K562 (cell line): ENCODE data around the gene RAB27B. TPM values are rescaled to one million over a fixed set of nuclear protein-coding genes. Genes with fewer than 3 reads are reported as not detected.

ENCODE experiments used
- ATAC-seq: fragments of 200-7000 bp; cut with Tn5 transposase; 3 replicates; pipeline ENCODE4 v1.9.1; 2020; ENCODE audit warnings: moderate library complexity
- BruUV-seq: library from RNA; stranded (reverse); fragments of 400-500 nt; replicated peaks from 2 replicates; lab custom pipeline; 2021; lab: Mats Ljungman, UMichigan
- CTCF ChIA-PET: fragments of 300-600 bp; formaldehyde crosslinking; extraction: SDS; loops from one replicate; lab custom pipeline; 2021; ENCODE audit warnings: low intra/inter-chr PET ratio; lab: Yijun Ruan, JAX
- POLR2A ChIA-PET: fragments of 300-600, 350-650 bp; sonication (Branson Sonifier 250); formaldehyde crosslinking; extraction: SDS; loops from one replicate; lab custom pipeline; 2021; ENCODE audit warnings: antibody characterized with exemption, inconsistent platforms; lab: Yijun Ruan, JAX
- DNase-seq, 4 experiments: peaks; one replicate each; pipeline versions ENCODE4 v3.0.0 to v3.0.0-alpha.2; 2011 to 2018; ENCODE audit warnings: low spot score in 3 of 4, mixed read lengths in 3 of 4; ENCODE audit errors: extremely low read depth in 1 of 4
- FAIRE-seq: peaks from 2 replicates; lab custom pipeline; 2011; peaks lifted over from hg19 to GRCh38; lab: Jason Lieb, UNC
- H2AFZ ChIP-seq: 2 replicates; pipeline ENCODE4 v1.6.0; 2011; ENCODE audit warnings: low read depth, low read length, control low read depth, inconsistent platforms
- H3K27ac ChIP-seq: fragments of 200-600 bp; 3 replicates; pipeline ENCODE4 v1.8.0; 2011; ENCODE audit warnings: low read depth, mild to moderate bottlenecking, control low read depth, inconsistent platforms, low read length, moderate library complexity, mixed read lengths; ENCODE audit errors: extremely low read depth
- H3K27me3 ChIP-seq, 2 experiments: fragments of 300-600 bp in 1 of 2; 2 replicates in 1 of 2; 3 replicates in 1 of 2; pipeline versions ENCODE4 v1.6.0 to v1.8.0; 2011; ENCODE audit warnings: inconsistent platforms in 2 of 2, low read length in 2 of 2, mild to moderate bottlenecking in 1 of 2, mixed read lengths in 1 of 2, moderate library complexity in 1 of 2; ENCODE audit not compliant: control insufficient read depth in 2 of 2, insufficient read depth in 2 of 2
- H3K36me3 ChIP-seq: fragments of 300-600 bp; 3 replicates; pipeline ENCODE4 v1.8.0; 2011; ENCODE audit warnings: mild to moderate bottlenecking, low read length, inconsistent platforms; ENCODE audit not compliant: control insufficient read depth, insufficient read depth
- H3K4me1 ChIP-seq, 2 experiments: fragments of 200-600 bp in 1 of 2; replicated peaks in 1 of 2; 2 replicates in 1 of 2; 3 replicates in 1 of 2; pipeline versions ENCODE4 v1.5.1 to v1.8.0; 2011; ENCODE audit warnings: inconsistent platforms in 2 of 2, low read length in 2 of 2, mild to moderate bottlenecking in 1 of 2, mixed read lengths in 1 of 2, moderate library complexity in 1 of 2; ENCODE audit not compliant: control insufficient read depth in 2 of 2, insufficient read depth in 2 of 2
- H3K4me2 ChIP-seq: 2 replicates; pipeline ENCODE4 v1.6.1; 2011; ENCODE audit warnings: low read length, control low read depth, inconsistent platforms, mixed read lengths; ENCODE audit not compliant: insufficient read depth
- H3K4me3 ChIP-seq: fragments of 200-600 bp; sonication (generic), shearing (Covaris generic); 2 replicates; pipeline ENCODE4 v1.5.1; 2016; ENCODE audit warnings: control low read depth, inconsistent platforms
- H3K79me2 ChIP-seq: fragments of 200-600 bp; 3 replicates; pipeline ENCODE4 v1.8.0; 2011; ENCODE audit warnings: low read length, inconsistent platforms; ENCODE audit not compliant: control insufficient read depth, insufficient read depth
- H3K9ac ChIP-seq, 2 experiments: 2 replicates each; pipeline versions ENCODE4 v1.6.0 to v1.6.1; 2011; ENCODE audit warnings: low read depth in 2 of 2, low read length in 2 of 2, control low read depth in 1 of 2, inconsistent platforms in 1 of 2, mild to moderate bottlenecking in 1 of 2, mixed read lengths in 1 of 2; ENCODE audit not compliant: insufficient read depth in 1 of 2
- H3K9me1 ChIP-seq: one replicate; pipeline ENCODE4 v1.6.0; 2011; ENCODE audit warnings: inconsistent platforms, mild to moderate bottlenecking, low read length, moderate library complexity; ENCODE audit not compliant: control insufficient read depth, insufficient read depth
- H3K9me3 ChIP-seq: replicated peaks from 2 replicates; pipeline ENCODE4 v1.5.1; 2011; ENCODE audit warnings: low read depth, low read length, inconsistent platforms; ENCODE audit not compliant: control insufficient read depth, insufficient read depth
- H4K20me1 ChIP-seq: replicated peaks from 2 replicates; pipeline ENCODE4 v1.6.1; 2011; ENCODE audit warnings: low read length, inconsistent platforms, mixed read lengths; ENCODE audit not compliant: control insufficient read depth, insufficient read depth
- CEBPB ChIP-seq: fragments of 450-650 bp; IDR thresholded peaks from 2 replicates; pipeline ENCODE4 v1.6.1; 2016; ENCODE audit warnings: missing genetic modification characterization, missing compliant biosample characterization
- GABPA ChIP-seq: fragments of 200-800 bp; sonication (Bioruptor generic); conservative IDR thresholded peaks from 2 replicates; pipeline ENCODE4 v1.6.1; 2016; ENCODE audit warnings: low read depth, missing genetic modification characterization, missing compliant biosample characterization
- RB1 ChIP-seq: fragments of 450-650 bp; IDR thresholded peaks from 2 replicates; pipeline ENCODE4 v1.6.1; 2017; ENCODE audit warnings: low read depth, mild to moderate bottlenecking
- TAF9B ChIP-seq: fragments of 450-650 bp; IDR thresholded peaks from 2 replicates; pipeline ENCODE4 v1.6.1; 2018; ENCODE audit warnings: mild to moderate bottlenecking; ENCODE audit not compliant: partially characterized antibody
- TCFL5 ChIP-seq: fragments of 250-450 bp; sonication (Bioruptor Pico); conservative IDR thresholded peaks from 2 replicates; pipeline ENCODE4 v1.6.1; 2021; ENCODE audit warnings: mild to moderate bottlenecking, moderate library complexity, matching md5 sums
- WGBS: fragments of 100-300 bp; shearing (Covaris generic); methylation state at CpG from one replicate; pipeline ENCODE4 v1.1.6; 2016; ENCODE audit warnings: low coverage, mixed read lengths; ENCODE audit not compliant: insufficient coverage; ENCODE audit errors: missing lambda C conversion rate; 5-methylcytosine and 5-hydroxymethylcytosine counted together
- in situ Hi-C: fragments of 300-500 bp; cut with MboI; formaldehyde crosslinking; loops from 4 replicates; pipeline ENCODE4 v1.15.0; 2018; ENCODE audit warnings: inconsistent platforms, mixed read lengths
- intact Hi-C: fragments of 100-400 bp; cut with micrococcal nuclease; formaldehyde crosslinking; loops from 2 replicates; pipeline ENCODE4 v1.14.2; 2022
- polyA plus RNA-seq, 8 experiments: library from polyadenylated mRNA; depleted of rRNA in 4 of 8; stranded (reverse) in 5 of 8; unstranded in 3 of 8; fragments of >200 nt; fragmentation: Nextera tagmentation in 2 of 8; fragmentation: Illumina TruSeq in 1 of 8; extraction: Ambion mirVana in 2 of 8; extraction: Trizol in 1 of 8; gene quantifications; 2 replicates each; pipeline versions ENCODE4 v1.2.1 to v1.2.3, GENCODE V29; 2011 to 2014; ENCODE audit warnings: inconsistent platforms in 1 of 8, missing spikeins in 1 of 8
- total RNA-seq, 7 experiments: library from RNA; depleted of rRNA in 6 of 7; stranded (reverse); fragments of >200 nt in 6 of 7; fragmentation: Illumina TruSeq in 2 of 7; extraction: Trizol in 2 of 7; gene quantifications; 2 replicates each; pipeline versions ENCODE4 v1.2.1 to v1.2.3, GENCODE V29; 2011 to 2021; ENCODE audit warnings: low replicate concordance in 1 of 7
- TF ChIP-seq, protein P1 (sequence below): fragments of 450-650 bp; IDR thresholded peaks from 2 replicates; pipeline ENCODE4 v1.6.1; 2018; ENCODE audit not compliant: partially characterized antibody

RAB27B gene
- total and polyA plus RNA-seq, 9 of the 15 experiments (the other 6 are each of a cell fraction or from before 2014, with no cell fraction given), result 0.44 to 5.7 (median 1.2) TPM

DNA sequence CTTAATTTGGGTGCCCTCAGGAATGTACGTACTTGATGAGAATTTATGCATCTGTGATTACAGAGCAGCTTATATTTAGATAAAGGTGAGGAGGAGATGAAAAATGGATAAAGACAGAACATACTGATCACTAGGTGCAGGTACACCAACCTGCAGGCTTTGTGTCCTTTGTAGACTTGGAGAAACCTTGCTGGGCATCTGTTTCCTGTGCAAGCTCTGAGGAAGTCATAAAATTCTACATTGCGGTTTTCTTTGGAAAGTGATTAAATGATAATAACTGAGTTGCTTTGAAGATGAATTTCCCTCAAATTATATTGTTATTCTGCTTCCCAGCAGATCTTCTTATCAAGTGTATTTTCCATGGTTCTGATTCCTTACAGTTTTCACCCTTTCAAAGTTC lies 7.7 kb downstream of the RAB27B start:
- H3K36me3 ChIP-seq, result no peaks in the 10 kb centered on the region
- H3K4me3 ChIP-seq, result no peak overlapping the region
- H3K27ac ChIP-seq, result no peak overlapping the region
- ChIA-PET POLR2A (no interaction called here), CTCF (no interaction called here)
- WGBS, result 36% methylated on average over 2 of the region's 2 CpGs
- ATAC-seq (no peak), FAIRE-seq (no peak), DNase-seq (no peak)
- no peaks in the 10 kb centered on the region for H3K27me3 ChIP-seq
- no peaks in the 10 kb centered on the region for H3K9me1 ChIP-seq
- no peaks in the 10 kb centered on the region for H3K79me2 ChIP-seq
- intact Hi-C loops, result no loop called here
- no peak overlapping the region for H2AFZ ChIP-seq
- no peaks in the 10 kb centered on the region for H4K20me1 ChIP-seq
- no TSS peak for BruUV-seq
- H3K9me3 ChIP-seq, result peaks cover 5% of the 10 kb centered on the region; the same call in 1 of the 2 replicates
- H3K4me1 ChIP-seq, result peaks cover 0 to 2% of the 10 kb centered on the region in 2 experiments; a peak in 1 of 5 replicates
- no peak overlapping the region for H3K9ac ChIP-seq
- no peak overlapping the region for H3K4me2 ChIP-seq
- in situ Hi-C loops, result no loop called here
- TF ChIP-seq GABPA (tag) (peak; percentile 28; the same call in 1 of the 2 replicates), TAF9B (no peak), CEBPB (no peak), RB1 (no peak), TCFL5 (CRISPR knock-in tag) (no peak)
- TF ChIP-seq, protein P1, sequence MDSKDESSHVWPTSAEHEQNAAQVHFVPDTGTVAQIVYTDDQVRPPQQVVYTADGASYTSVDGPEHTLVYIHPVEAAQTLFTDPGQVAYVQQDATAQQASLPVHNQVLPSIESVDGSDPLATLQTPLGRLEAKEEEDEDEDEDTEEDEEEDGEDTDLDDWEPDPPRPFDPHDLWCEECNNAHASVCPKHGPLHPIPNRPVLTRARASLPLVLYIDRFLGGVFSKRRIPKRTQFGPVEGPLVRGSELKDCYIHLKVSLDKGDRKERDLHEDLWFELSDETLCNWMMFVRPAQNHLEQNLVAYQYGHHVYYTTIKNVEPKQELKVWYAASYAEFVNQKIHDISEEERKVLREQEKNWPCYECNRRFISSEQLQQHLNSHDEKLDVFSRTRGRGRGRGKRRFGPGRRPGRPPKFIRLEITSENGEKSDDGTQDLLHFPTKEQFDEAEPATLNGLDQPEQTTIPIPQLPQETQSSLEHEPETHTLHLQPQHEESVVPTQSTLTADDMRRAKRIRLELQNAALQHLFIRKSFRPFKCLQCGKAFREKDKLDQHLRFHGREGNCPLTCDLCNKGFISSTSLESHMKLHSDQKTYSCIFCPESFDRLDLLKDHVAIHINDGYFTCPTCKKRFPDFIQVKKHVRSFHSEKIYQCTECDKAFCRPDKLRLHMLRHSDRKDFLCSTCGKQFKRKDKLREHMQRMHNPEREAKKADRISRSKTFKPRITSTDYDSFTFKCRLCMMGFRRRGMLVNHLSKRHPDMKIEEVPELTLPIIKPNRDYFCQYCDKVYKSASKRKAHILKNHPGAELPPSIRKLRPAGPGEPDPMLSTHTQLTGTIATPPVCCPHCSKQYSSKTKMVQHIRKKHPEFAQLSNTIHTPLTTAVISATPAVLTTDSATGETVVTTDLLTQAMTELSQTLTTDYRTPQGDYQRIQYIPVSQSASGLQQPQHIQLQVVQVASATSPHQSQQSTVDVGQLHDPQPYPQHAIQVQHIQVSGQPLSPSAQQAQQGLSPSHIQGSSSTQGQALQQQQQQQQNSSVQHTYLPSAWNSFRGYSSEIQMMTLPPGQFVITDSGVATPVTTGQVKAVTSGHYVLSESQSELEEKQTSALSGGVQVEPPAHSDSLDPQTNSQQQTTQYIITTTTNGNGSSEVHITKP, result no peak
